SKM-1 treated with dmso at 0.1 percent for 144 hours (cell line): ENCODE results near the gene TDRD12.
"Not testable (repeated sequence)": the region's sequence is repeated elsewhere in the genome, so short reads cannot be mapped to it uniquely, and the experiment has no call there.

ENCODE experiments used
- DNase-seq: peaks from one replicate; lab custom pipeline; 2025; ENCODE audit not compliant: unreplicated experiment; lab: John Stamatoyannopoulos, UW

TDRD12 gene

GRCh38 chr19:32862741-32863140, 143.2 kb downstream of the TDRD12 start:
- DNase-seq, result no peak

DNA sequence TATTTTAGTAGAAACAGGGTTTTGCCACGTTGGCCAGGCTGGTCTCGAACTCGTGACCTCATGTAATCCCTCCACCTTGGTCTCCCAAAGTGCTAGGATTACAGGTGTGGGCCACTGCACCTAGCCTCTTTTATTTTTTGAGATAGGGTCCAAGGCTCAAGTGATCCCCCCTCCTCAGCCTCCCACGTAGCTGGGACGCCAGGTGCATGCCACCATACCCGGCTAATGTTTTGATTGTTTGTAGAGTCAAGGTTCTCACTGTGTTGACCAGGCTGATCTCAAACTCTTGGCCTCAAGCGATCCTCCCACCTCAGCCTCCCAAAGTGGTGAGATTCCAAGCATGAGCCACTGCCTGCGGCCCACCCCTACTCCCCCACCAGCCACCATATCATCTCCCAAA, 143.7 kb downstream of the TDRD12 start:
- DNase-seq, result no peak

DNA sequence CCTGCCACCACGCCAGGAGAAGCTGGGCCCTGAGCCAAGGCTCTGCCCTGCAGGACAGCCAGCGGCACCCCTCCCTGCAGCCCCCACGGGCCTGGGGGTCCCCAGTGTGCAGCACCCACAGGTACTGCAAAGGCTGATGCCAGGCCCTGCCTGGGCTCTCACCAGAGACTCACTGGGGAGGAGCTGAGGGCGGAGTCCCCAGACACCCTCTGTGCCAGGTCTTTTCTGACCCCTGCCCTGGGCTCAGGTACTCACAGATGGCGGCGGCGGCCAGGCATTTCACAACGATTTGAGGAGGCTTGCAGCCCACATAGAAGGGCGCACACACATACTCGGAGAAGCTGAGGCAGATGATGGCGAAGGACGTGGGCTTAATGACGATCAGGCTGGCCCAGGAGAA, 144.3 kb downstream of the TDRD12 start:
- no peak for DNase-seq

DNA sequence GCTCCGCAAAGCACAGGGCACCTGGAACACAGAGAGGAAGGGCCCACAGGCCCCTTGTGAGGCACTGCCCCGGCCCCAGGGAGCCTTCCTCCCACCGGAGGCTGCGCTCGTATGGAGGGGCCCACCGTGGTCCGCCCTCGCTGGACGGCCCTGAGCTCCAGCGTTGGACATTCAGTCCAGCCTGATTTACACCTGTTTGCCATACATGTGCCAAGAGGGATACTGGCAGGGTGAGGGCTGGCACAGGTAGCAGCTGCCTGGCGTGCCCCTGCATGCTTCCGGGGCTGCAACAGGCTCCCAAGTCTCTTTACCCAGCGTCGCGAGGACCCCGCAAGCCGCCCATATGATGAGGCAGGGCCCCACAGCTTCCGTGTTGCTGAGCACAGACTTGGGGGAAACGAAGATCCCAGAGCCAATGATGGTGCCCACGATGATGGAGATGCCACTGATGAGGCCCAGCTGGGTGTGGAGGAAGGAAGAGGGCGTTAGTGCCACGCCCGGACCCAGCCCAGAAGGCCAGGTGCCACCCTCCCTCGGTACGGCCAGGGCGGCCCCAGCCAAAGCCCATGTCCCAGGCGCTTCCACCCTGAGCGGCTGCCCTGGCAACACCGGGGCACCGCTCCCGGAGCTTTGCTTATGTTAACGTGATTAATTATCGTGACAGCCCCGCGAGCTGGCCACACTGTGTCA, 144.9 kb downstream of the TDRD12 start:
- DNase-seq, result no peak

DNA sequence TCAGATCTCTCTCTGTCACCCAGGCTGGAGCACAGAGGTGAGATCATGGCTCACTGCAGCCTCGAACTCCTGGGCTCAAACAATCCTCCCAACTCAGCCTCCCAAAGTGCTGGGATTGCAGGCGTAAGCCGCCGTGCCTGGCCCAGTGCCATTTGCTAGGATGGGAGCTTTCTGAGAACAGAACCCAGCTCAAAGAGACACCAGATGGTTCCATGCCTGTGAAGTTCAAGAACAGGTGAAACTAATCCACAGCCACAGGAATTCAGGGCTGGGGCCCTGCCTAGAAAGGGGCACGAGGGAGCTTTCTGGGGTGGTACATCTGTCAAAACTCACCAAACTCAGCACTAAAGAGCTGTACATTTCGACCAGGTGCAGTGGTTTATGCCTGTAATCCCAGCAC, 145.8 kb downstream of the TDRD12 start:
- DNase-seq, result no peak

DNA sequence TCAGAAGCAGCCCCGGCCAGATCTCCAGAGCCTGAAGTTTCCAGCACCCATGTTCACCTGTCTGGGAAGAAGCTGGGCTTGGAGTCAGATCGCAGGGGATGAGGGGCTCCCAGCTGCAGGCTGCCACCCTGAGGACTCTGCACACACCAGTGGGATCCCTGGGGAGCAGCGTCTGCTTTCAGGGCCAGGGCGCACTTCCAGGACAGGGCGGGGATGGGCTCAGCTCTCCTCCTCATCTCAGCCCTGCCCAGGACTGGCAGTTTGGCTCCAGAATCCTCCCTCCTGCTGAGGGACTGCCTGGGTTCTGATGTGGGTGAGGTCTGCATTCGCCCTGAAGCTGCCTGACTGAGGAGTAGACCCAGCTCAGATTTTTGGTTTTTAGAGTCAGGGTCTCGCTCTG, 146.5 kb downstream of the TDRD12 start:
- DNase-seq, result no peak

DNA sequence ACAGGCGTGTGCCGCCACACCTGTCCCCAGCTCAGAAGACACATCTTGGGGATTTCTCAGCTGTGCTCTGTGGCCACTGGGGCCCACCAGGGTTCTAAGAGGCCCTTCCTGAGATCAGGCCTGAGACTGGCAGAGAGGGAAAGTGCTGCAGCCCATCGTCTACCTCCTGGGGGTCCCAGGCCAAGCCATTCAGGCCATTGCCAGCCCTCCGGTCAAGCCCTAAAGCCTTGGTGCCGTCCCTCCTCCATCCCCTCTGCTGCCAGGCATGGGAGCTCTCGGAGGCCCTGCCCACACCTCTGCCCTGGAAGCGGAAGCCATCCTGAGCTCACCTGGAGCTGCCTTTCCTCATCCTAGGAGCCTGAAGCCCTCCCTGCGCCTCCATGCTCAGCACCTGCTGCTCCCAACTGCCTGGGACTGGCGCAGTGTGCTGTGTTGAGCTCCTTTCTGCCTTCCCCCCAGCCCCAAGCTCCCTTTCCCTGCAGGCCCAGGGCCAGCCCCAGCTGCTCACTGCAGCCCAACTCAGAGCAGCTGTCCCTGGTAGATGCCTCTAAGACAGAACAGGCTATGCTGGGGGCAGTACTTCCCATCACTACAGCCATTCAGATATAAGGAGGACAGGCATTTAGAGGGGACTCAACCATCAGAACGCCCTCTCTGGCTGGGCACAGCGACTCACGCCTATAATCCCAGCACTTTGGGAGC, 147.1 kb downstream of the TDRD12 start:
- DNase-seq, result no peak

- not testable (repeated sequence) for DNase-seq
These were observed 147.9 kb downstream of the TDRD12 start for GRCh38 chr19:32867436-32867835.

- no peak for DNase-seq
These were observed 148.8 kb downstream of the TDRD12 start for GRCh38 chr19:32868206-32868950.

- no peak for DNase-seq
These were observed 149.9 kb downstream of the TDRD12 start, which contains the start of gene SLC7A9 for GRCh38 chr19:32869369-32869965. Gene SLC7A9 (minus strand): TSS chr19:32869767. CDS start chr19:32868534, 1,233 bp downstream.

- no peak for DNase-seq
These were observed 150.5 kb downstream of the TDRD12 start for GRCh38 chr19:32869966-32870573.

DNA sequence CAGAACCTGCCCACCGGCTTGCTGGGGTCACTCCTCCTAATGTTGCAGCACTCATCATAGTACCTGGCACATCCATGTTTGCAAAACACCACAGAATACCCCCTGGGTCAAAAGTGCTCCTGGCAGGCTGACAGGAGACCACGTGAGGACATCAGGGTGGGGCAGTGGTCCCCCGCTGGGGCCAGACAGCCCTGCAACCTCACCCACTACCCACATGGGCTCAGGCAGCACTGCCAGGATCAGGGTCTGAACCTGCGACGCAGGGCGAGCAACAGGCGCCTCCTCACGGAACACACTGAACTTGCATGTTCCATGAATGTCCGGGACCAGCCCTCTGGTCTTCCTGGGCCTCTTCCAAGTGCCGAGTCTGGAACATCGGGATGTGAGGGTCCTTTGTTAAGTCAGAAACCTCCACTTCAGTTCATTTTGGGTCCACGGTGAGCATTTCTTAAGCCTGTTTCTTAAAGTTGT, 151.4 kb downstream of the TDRD12 start:
- no peak for DNase-seq

DNA sequence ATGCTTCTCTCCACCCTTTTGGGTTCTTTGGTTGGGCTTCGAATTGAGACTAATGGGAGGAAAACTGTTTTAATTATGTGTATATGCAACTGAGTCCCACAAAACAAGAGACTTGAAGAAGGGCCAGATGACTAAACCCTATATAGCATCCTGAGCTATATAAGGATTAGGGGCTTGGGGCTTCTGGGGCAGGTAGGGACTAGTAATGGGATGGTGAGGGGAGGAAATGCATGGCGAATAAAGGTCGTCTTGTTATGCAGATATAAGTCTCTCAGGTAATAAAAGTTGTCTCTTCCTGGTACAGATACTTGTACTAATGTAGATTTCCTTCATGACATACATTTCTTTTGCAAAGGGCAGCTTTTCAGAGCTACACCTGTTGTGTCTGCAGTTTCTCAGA, 152.8 kb downstream of the TDRD12 start:
- DNase-seq, result no peak

- DNase-seq, result no peak
These were observed 153.8 kb downstream of the TDRD12 start for GRCh38 chr19:32873247-32873959.

DNA sequence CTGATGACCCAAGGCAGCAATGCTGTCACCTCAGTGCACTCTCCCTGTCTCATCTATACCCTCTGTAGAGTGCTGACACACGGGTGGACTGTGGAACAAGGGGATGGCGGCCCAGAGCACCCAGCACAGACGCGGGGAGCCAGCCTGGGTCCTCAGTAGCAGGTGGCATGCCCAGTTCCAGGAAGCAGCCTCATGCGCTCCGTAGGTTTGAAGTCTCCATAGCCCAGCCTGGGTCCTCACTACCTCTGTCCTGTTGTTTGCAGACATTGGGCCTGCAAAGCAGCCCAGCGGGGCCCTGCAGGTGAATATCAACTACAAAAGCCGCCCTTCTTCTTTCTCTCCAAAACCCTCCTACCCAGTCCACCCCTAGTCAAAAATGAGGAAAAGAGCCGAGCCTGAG, 155.0 kb downstream of the TDRD12 start:
- DNase-seq, result no peak

GRCh38 chr19:32875428-32875827, 155.9 kb downstream of the TDRD12 start:
- no peak for DNase-seq

- DNase-seq, result no peak
These were observed 156.8 kb downstream of the TDRD12 start for GRCh38 chr19:32876236-32876918.

GRCh38 chr19:32876919-32877285, 157.3 kb downstream of the TDRD12 start:
- no peak for DNase-seq
